HG03095 (cell line): Measurements from ENCODE around the gene OLIG1.

Experiments
- ATAC-seq: cut with Tn5 transposase; IDR thresholded peaks from one replicate; pipeline ENCODE4 v1.9.1; 2021; ENCODE audit warnings: moderate library complexity; ENCODE audit not compliant: unreplicated experiment

OLIG1 gene

GRCh38 chr21:33069994-33070743, at the start of gene OLIG1:
Gene OLIG1 (plus strand): TSS chr21:33070141. CDS start chr21:33070247, 106 bp downstream.
- no peak for ATAC-seq

DNA sequence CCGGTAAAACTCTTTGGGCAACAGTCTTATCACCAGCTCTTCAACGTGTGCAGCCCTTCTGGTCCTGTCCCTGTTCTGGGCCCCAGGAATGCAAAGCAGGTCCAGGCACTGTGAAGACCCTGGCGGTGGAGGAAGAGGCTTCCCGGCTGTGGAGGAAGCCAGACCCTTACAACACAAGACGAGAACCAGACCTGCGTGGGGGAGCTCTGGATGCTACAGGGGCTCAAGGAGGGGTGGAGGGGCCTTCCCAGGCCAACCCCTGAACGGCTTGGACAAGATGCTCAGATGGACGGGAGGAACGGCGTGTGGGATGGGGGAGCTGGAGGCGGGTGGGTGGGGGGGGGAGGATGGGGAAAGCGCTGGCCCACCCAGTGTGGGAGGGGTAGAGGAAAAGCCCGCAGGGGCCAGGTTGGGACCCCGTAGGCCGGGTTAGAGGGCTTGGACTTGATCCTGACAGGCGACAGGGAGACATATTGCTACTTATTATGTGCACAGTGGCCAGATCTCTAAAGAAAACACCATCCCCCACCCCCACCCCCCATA, 49.3 kb upstream of the OLIG1 start:
- no peak for ATAC-seq

- ATAC-seq, result no peak
Observed at GRCh38 chr21:33021150-33021549, 48.8 kb upstream of the OLIG1 start.

- no peak for ATAC-seq
Observed at GRCh38 chr21:33021667-33022066, 48.3 kb upstream of the OLIG1 start.

GRCh38 chr21:33022489-33022827, 47.5 kb upstream of the OLIG1 start:
- no peak for ATAC-seq

DNA sequence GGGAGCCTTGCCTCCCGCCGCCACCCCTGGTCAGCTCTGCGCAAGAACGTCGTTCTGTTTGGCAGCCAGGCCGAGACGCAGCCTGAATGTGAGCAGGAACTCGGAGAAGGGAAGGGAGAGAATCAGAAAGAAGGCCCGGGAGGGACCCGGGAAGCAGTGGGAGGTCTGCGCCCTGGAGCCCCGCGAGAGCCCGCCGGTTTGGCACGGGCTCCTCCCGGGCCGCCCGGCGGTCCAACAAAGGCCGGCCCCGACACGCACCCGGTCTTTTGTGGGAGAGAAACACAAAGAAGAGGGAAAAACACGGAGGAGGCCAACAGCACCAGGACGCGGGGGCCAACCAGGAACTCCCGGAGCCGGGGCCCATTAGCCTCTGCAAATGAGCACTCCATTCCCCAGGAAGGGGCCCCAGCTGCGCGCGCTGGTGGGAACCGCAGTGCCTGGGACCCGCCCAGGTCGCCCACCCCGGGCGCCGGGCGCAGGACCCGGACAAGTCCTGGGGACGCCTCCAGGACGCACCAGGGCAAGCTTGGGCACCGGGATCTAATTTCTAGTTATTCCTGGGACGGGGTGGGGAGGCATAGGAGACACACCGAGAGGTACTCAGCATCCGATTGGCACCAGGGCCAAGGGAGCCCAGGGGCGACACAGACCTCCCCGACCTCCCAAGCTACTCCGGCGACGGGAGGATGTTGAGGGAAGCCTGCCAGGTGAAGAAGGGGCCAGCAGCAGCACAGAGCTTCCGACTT, 46.9 kb upstream of the OLIG1 start:
- ATAC-seq, result no peak

DNA sequence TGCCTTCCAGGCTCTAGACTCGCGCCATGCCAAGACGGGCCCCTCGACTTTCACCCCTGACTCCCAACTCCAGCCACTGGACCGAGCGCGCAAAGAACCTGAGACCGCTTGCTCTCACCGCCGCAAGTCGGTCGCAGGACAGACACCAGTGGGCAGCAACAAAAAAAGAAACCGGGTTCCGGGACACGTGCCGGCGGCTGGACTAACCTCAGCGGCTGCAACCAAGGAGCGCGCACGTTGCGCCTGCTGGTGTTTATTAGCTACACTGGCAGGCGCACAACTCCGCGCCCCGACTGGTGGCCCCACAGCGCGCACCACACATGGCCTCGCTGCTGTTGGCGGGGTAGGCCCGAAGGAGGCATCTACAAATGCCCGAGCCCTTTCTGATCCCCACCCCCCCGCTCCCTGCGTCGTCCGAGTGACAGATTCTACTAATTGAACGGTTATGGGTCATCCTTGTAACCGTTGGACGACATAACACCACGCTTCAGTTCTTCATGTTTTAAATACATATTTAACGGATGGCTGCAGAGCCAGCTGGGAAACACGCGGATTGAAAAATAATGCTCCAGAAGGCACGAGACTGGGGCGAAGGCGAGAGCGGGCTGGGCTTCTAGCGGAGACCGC, 46.3 kb upstream of the OLIG1 start:
- ATAC-seq, result no peak

DNA sequence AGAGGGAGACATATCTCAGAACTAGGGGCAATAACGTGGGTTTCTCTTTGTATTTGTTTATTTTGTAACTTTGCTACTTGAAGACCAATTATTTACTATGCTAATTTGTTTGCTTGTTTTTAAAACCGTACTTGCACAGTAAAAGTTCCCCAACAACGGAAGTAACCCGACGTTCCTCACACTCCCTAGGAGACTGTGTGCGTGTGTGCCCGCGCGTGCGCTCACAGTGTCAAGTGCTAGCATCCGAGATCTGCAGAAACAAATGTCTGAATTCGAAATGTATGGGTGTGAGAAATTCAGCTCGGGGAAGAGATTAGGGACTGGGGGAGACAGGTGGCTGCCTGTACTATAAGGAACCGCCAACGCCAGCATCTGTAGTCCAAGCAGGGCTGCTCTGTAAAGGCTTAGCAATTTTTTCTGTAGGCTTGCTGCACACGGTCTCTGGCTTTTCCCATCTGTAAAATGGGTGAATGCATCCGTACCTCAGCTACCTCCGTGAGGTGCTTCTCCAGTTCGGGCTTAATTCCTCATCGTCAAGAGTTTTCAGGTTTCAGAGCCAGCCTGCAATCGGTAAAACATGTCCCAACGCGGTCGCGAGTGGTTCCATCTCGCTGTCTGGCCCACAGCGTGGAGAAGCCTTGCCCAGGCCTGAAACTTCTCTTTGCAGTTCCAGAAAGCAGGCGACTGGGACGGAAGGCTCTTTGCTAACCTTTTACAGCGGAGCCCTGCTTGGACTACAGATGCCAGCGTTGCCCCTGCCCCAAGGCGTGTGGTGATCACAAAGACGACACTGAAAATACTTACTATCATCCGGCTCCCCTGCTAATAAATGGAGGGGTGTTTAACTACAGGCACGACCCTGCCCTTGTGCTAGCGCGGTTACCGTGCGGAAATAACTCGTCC, 45.5 kb upstream of the OLIG1 start:
- ATAC-seq, result no peak

GRCh38 chr21:33025106-33025488, 44.8 kb upstream of the OLIG1 start:
- no peak for ATAC-seq

- no peak for ATAC-seq
Observed at GRCh38 chr21:33025489-33026442, 44.2 kb upstream of the OLIG1 start, which contains the start of gene OLIG2. Gene OLIG2 (plus strand): TSS chr21:33025935. CDS start chr21:33026863, 928 bp downstream.

DNA sequence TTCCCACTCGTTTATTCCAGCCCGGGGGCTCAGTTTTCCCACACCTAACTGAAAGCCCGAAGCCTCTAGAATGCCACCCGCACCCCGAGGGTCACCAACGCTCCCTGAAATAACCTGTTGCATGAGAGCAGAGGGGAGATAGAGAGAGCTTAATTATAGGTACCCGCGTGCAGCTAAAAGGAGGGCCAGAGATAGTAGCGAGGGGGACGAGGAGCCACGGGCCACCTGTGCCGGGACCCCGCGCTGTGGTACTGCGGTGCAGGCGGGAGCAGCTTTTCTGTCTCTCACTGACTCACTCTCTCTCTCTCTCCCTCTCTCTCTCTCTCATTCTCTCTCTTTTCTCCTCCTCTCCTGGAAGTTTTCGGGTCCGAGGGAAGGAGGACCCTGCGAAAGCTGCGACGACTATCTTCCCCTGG, 43.5 kb upstream of the OLIG1 start:
- ATAC-seq, result no peak

- no peak for ATAC-seq
Observed at GRCh38 chr21:33026878-33027400, 43.0 kb upstream of the OLIG1 start.

GRCh38 chr21:33027401-33028286, 42.3 kb upstream of the OLIG1 start:
- ATAC-seq, result no peak

DNA sequence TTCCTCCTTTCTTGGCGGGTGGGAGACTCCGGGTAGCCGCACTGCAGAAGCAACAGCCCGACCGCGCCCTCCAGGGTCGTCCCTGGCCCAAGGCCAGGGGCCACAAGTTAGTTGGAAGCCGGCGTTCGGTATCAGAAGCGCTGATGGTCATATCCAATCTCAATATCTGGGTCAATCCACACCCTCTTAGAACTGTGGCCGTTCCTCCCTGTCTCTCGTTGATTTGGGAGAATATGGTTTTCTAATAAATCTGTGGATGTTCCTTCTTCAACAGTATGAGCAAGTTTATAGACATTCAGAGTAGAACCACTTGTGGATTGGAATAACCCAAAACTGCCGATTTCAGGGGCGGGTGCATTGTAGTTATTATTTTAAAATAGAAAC, 41.7 kb upstream of the OLIG1 start:
- ATAC-seq, result no peak

GRCh38 chr21:33028773-33029384, 41.1 kb upstream of the OLIG1 start:
- ATAC-seq, result no peak

DNA sequence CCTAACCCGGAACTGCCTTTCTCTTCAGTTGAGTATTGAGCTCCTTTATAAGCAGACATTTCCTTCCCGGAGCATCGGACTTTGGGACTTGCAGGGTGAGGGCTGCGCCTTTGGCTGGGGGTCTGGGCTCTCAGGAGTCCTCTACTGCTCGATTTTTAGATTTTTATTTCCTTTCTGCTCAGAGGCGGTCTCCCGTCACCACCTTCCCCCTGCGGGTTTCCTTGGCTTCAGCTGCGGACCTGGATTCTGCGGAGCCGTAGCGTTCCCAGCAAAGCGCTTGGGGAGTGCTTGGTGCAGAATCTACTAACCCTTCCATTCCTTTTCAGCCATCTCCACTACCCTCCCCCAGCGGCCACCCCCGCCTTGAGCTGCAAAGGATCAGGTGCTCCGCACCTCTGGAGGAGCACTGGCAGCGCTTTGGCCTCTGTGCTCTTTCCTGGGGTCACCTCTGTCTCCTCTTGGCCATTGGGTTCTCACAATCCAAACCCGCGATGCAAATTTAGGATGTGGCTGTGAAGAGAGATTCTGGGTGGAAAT, 40.5 kb upstream of the OLIG1 start:
- no peak for ATAC-seq

DNA sequence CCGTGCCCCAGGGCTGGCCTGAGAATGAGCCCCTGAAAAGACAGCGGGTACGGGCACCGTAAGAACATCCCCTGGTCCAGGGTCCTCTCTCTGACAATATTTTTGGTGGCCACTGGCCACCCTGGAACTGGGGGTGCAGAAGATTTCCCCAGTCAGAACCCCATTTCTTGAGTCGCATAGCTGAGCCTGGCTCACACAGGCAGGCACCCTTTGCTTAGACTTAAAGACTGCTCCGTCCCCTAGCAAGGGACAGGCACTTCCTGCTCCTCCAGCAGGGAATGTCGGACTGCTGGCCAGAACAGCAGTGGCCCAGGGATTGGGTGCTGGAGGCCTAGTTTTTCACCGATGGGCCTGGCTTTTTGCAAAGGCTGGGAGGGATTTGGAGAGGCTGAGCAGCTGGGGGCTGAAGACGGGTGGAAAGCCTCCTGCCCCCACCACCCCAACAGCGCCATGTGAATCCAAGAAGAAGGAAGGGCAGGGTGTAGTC, 39.9 kb upstream of the OLIG1 start:
- ATAC-seq, result no peak
